NCI-H460 (cell line): ENCODE measurements around the gene OXNAD1. TPM values are rescaled to one million over a fixed set of nuclear protein-coding genes. Genes with fewer than 3 reads are reported as not detected.

Source experiments
- DNase-seq: peaks from one replicate; pipeline ENCODE4 v3.0.0-alpha.2; 2016; ENCODE audit warnings: low read depth; ENCODE audit errors: extremely low read depth
- polyA plus RNA-seq: library from polyadenylated mRNA; depleted of rRNA; stranded (reverse); fragments of >200 nt; gene quantifications from 2 replicates; pipeline ENCODE4 v1.2.3, GENCODE V29; 2014; cell fraction: nucleus; rRNA removed
- total RNA-seq: library from RNA; depleted of rRNA; stranded (reverse); fragments of >200 nt; shearing (Covaris generic); gene quantifications from 2 replicates; pipeline ENCODE4 v1.2.3, GENCODE V29; 2014; rRNA removed

OXNAD1 gene, protein sequence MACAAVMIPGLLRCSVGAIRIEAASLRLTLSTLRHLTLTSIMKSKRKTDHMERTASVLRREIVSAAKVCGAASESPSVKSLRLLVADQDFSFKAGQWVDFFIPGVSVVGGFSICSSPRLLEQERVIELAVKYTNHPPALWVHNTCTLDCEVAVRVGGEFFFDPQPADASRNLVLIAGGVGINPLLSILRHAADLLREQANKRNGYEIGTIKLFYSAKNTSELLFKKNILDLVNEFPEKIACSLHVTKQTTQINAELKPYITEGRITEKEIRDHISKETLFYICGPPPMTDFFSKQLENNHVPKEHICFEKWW
- 14.6 and 15.0 TPM in 2 replicates for total RNA-seq
- 10.3 and 12.0 TPM in 2 replicates for polyA plus RNA-seq

DNA sequence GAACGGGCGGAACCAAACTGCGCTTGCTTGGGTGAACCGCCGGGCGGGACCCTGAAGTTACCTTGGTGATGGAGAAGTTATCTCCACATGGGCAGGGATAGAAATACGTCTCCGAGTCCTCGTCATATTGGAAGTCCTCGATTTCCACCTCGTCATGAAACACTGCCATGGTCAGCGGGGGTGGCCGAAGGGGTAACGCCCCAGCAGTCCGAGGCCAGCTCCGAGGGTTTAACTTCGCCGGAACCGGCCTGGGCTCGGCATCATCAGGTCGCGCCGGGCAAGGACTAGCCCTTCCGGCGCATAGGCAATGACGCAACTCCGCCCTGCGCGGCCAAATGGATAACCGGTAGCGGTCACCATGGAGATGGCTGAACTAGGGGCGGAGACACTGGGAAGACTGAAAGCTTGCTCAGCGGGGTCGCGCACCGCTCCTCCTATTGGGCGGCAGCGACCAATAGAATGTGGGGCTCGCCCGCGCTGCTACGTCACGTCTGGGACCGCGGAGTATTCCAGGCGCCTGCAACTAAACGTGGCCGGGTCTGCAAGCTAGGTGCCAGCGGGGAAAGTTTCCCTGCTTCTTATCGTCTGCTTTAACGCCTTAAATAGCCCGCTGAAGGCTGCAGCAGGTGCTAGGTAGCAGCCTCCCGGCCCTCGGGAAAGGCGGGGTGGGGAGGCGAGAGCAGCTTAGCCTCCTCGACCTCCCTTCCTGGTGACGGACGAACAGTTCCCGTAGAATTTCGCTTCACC is at the start of gene OXNAD1, which contains the start of gene DPH3:
TSS of gene OXNAD1 (plus strand) at position 505 of the 747 bp plus-strand sequence. CDS start 5,741 bp downstream, outside the sequence.
TSS of gene DPH3 (minus strand) at position 236 of the 747 bp plus-strand sequence. CDS start at position 169, 67 bp downstream.
- DNase-seq, result peak; percentile 98

DNA sequence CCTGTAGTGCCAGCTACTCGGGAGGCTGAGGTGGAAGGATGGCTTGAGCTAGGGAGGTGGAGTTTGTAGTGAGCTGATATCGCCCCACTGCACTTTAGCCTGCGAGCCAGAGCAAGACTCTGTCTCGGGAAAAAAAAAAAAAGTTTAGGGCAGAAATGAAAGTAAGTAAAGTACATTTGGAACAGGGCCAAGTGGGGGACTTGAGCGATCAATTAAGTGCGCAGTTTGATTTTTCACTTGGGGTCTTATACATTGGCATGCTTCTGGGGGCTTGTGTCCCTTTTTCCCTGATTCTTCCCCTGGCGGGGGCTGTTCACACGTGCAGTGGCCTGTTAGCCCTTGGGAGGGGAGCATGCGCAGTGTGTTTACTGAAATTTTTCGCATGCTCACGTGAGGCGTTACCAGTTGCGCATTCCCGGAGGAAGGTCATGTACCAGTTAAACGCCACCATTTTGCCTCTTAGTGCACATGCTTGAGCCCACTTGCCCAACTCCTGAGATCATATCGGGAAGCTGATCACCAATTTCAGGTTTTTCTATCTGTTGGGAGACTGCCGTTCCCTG is 48.6 kb upstream of the OXNAD1 start:
- no peak for DNase-seq

- no peak for DNase-seq
These were observed 45.2 kb upstream of the OXNAD1 start for GRCh38 chr3:16219777-16220176.

DNA sequence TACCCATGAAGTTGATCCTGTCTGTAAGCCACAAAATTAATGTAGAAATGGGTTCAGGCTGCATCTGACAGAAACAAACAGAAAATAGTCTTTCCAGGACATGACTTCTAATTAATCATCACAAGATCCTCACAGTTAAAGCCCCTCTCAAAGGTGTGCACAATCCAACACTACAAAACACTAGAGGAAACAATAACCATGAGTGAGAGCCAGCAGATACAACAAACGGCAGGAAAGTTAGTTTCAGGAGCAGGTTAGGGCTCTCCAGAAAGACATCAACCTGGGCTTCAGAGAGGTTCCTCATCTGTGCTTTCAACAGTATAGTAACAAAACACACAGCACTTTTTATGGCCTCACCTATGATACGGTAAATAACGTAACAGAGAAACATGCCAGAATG is 43.0 kb upstream of the OXNAD1 start:
- DNase-seq, result no peak

- DNase-seq, result no peak
These were observed 42.5 kb upstream of the OXNAD1 start for GRCh38 chr3:16222547-16222946.

DNA sequence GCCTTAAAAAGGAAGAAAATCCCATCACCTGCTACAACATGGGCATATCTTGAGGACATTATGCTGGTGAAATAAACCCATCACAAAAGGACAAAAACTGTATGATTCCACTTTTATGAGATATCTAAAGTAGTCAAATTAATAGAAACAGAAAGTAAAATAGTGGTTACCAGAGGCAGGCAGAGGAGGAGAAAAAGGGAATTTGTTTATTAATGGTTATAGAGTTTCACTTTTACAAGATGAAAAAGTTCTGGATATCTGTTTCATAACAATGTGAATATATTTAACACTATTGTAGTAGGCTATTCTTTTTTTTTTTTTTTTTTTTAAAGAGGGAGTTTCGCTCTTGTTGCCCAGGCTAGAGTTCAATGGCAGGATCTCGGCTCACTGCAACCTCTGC is 40.7 kb upstream of the OXNAD1 start:
- no peak for DNase-seq

DNA sequence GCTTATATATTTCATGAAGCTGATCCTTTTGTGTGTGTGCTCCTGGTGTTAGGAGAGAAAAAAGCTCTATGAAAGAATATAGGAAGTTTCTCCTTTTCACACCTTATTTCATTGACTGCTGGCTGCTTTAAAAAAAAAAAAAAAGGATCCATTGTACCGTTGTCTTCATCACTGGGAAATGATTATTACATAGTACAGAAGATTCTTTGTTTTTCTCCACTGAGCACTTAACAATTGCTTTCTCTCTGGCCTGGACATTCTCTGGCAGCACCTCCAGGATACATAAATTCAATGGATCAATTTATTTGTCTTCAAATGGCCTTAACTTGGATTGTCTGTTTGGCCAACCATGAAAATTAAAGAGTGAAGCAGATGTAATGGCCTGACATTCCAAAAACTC is 37.4 kb upstream of the OXNAD1 start:
- no peak for DNase-seq

DNA sequence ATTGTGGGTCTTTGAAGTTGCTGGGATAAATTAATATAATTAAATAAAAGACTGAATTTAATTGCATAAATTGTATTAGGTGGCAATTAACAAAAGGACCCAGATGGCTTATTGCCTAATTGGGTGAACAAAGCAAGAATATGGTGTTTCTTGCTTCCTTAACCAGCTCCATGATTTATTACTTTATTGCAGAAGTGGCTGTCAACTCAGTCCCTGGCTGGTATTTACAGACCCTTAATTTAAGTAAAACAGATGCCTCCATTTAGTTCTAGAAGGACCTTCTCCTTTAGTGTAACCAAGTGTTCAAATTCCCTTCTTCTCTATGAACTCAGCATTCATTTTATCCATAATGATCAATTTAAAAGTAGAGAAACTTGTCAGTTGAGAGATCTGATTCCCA is 35.3 kb upstream of the OXNAD1 start:
- no peak for DNase-seq

- DNase-seq, result no peak
These were observed 33.0 kb upstream of the OXNAD1 start for GRCh38 chr3:16231983-16232382.

GRCh38 chr3:16233806-16234205 is 31.2 kb upstream of the OXNAD1 start:
- DNase-seq, result no peak

DNA sequence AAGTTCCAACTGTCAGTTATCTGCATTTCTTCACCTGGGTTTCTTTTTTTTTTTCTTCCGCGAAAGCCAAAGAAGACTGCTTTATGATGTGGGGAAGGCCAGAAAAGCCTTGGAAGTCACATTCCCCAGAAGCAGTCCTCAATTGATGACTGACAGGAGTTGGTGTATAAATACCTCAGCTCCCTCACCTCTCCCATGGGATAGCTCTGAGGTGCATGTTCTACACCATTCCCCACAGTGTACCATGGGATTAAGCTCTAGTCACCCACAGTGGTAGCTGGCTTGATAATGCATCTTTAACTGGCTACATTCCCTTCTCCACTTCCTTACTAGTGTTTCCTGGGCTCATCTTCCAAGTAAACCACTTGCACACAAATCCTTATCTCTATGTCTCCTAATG is 30.7 kb upstream of the OXNAD1 start:
- DNase-seq, result no peak

GRCh38 chr3:16236030-16236639 is 28.9 kb upstream of the OXNAD1 start:
- DNase-seq, result no peak

- DNase-seq, result no peak
These were observed 28.1 kb upstream of the OXNAD1 start for GRCh38 chr3:16236856-16237393.

DNA sequence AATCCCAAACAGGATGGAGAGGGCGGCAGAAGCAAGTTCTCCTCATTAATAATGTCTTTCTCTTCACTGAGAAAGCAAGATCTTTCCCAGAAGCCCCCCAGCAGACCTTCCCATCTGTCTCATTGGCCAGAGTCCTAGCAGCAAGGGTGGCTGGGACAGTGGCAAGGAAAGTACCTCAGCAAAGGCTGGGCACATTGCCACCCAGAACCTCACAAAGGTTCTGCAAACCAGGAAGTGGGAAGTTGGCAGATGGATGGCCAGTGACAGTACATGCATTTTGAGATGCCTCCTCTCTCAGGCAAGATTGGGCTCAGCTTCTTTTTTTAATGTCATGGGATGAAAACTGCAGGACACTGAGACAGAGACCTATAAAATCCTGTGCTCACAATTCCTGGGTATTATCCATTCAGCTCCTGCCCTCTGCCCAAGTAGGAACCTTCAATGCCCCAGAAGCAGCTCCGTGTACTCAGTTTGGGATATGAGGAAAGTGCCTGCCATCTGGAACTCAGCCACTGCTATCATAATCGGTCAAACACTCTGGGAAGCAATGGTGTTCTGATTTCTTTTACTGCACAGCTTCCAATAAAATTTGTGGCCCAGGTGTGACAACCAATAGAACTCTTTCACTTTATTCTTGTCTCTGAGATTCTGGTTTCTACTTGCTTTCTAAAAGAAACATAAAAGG is 25.8 kb upstream of the OXNAD1 start:
- DNase-seq, result no peak

- DNase-seq, result no peak
These were observed 25.2 kb upstream of the OXNAD1 start for GRCh38 chr3:16239780-16240179.

DNA sequence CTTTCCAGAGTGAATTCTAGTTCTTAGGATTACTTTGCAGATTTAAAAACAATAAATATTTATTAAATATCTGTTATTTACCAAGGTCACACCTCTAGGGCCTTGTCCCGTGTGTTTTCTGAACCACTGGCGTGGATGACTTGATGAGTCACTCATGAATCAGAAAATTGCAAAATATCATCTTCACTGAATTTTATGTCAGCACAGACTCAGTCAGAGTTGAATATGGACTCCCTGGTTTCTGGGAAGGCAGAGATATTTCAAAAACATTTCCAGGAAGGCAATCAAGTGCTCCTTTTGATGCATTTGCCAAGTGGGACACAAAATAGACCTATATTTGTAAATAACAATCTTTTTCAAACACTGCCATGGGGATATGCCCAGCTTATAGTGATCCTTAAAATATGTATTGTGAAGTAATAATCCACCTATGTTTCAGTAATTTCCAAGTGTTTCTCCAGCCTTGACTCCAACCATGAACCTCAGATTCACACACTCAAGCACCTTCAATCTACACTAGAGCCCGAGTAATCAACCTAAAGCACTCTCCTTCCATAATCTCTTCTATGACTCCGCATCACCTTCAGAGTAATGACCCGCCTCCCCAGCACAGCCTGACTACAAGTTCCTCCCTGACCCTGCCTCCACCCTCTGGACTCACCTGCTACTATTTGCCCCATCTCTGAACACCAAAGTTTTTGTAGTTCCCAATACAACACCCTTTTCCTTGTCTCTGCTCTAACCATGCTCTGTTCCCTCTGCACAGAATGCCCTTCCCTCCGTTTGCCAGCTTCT is 24.6 kb upstream of the OXNAD1 start:
- DNase-seq, result peak; percentile 67

DNA sequence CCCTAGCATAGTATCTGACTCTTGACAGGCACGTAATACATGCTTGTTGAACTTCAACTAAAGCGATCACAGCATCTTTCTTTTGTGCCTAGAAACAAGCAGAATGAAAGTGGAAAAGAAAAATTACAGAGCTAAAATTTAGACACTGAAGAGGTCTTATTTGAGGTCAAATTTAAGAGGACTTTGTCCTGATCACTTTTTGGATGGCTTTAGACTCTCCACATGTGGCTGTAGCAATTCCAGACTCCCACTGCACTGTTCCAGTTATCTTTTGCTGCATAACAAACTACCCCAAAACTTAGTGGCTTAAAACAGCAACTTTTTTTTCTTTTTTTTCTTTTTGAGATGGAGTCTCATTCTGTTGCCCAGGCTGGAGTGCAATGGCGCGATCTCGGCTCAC is 23.8 kb upstream of the OXNAD1 start:
- DNase-seq, result no peak

DNA sequence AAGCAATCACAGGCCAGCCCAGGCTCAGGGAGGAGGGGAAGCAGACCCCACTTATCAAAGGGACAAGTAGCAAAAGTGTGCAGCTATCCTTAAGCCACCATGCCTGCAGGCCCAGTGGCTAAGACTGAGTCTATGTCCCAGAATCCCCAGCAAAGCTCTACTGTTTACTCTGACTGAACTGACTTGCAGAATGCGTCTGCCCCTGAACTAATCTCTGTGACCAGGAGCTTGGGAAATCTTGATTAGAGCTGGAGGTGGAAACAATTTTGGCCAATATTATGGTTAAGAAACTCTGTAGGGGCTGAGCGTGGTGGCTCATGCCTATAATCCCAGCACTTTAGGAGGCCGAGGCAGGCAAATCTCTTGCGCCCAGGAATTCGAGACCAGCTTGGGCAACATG is 22.8 kb upstream of the OXNAD1 start:
- DNase-seq, result no peak

DNA sequence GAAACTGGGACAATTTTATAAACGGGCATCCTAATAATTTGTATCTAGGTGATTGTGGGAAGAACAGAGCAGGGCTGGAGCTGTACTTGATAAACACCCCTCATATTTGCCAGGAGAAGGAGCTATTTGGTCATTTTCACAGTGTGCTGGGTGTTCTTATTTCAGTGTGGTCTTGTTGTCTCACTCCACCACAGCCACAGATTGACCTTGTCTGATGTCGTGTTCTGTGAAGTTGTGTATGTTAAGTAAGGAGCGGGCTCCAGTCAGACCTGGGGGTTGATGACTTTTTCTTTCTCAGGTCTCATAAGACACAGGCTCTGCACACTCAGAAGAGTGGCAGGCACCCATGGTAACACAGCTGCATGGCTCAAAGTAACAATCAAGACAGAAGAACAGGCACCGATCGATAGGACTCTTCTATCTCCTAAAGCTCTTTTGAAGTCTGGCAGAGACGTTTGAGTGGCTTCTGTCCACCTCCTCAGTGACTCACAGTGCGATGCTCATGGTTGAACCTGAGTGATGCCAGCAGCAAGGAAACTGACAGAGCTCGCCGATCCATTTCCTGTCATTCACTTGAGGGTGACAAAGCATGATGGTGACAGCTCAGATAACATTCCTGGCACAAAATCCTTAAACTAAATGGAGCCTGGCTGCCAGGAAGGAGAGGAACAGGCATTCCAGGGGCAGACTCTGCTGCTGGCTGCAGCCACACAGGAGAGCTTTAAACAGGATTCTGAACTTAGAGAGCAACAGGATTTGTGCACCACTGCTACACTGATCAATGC is 21.1 kb upstream of the OXNAD1 start:
- DNase-seq, result no peak
